GM19193 (cell line): ENCODE results near the gene TLCD2.
A peak's percentile ranks its signal among the peaks of the same experiment; 100 is the strongest.

Experiments
- POLR2A ChIP-seq: IDR thresholded peaks from 4 replicates; pipeline ENCODE4 v1.6.1; 2011; ENCODE audit not compliant: insufficient read depth, insufficient read length; ENCODE audit errors: extremely low read depth

TLCD2 gene

DNA sequence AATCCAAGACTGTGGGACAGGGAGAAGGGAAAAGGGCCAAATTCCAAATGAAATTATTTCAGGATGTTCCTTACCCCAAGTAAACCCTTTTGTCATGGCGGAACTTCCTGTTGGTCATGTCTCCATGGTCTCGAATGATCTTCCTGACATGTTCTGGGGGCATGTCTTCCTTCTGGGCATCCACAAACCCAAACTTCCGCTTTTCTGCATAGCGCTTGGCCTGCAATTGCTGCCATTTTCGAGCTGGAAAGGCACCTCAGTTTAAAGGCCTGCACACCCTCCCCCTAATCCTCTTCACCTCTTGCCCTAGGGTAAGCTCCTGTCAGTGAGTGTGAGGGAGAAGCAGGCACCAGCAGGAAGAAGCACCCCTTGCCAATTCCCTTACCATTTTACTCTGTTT is 26.7 kb downstream of the TLCD2 start:
- TF ChIP-seq POLR2A: no peak

- no peak for TF ChIP-seq POLR2A
Measured at GRCh38 chr17:1676401-1676800, 33.8 kb downstream of the TLCD2 start.

- peak; percentile 28 for TF ChIP-seq POLR2A
Measured at GRCh38 chr17:1673041-1673785, 37.0 kb downstream of the TLCD2 start.

GRCh38 chr17:1661045-1661444 is 49.1 kb downstream of the TLCD2 start:
- no peak for TF ChIP-seq POLR2A

GRCh38 chr17:1658100-1658499 is 52.1 kb downstream of the TLCD2 start:
- no peak for TF ChIP-seq POLR2A

GRCh38 chr17:1653735-1654134 is 56.4 kb downstream of the TLCD2 start:
- no peak for TF ChIP-seq POLR2A
